ENCODE results near the gene CHID1. TPM values are rescaled to one million over a fixed set of nuclear protein-coding genes. Genes with fewer than 3 reads are reported as not detected.

The CHID1 gene
- total RNA-seq, 2 donors from 2014 or later, result 64.8 to 115 TPM

- no peak for DNase-seq (ENCODE audit: low spot score)
- Mint-ChIP-seq H3K9me3 (no peaks in the 10 kb centered on the region), H3K27me3 (no peaks in the 10 kb centered on the region), H3K4me1 (ENCODE audit: low read depth in 2 of 2) (no peaks in the 10 kb centered on the region), H3K36me3 (no peaks in the 10 kb centered on the region), H3K4me3 (no peak overlapping the region), H3K27ac (no peak overlapping the region)
- no peak for ATAC-seq
Measured at GRCh38 chr11:895331-896110, 15.1 kb downstream of the CHID1 start.

GRCh38 chr11:894575-895201 is 15.9 kb downstream of the CHID1 start:
- ATAC-seq (no peak), DNase-seq (ENCODE audit: low spot score) (no peak)
- Mint-ChIP-seq H3K27me3 (no peaks in the 10 kb centered on the region), H3K4me3 (no peak overlapping the region), H3K36me3 (no peaks in the 10 kb centered on the region), H3K4me1 (ENCODE audit: low read depth in 2 of 2) (no peaks in the 10 kb centered on the region), H3K27ac (no peak overlapping the region), H3K9me3 (no peaks in the 10 kb centered on the region)

GRCh38 chr11:893008-893654 is 17.5 kb downstream of the CHID1 start:
- Mint-ChIP-seq H3K4me3 (no peak overlapping the region), H3K27ac (no peak overlapping the region), H3K4me1 (ENCODE audit: low read depth in 2 of 2) (peaks cover 0 to 4% of the 10 kb centered on the region in 2 donors), H3K27me3 (no peaks in the 10 kb centered on the region), H3K9me3 (no peaks in the 10 kb centered on the region), H3K36me3 (no peaks in the 10 kb centered on the region)
- ATAC-seq, result peak; percentile 15 to 20
- no peak for DNase-seq (ENCODE audit: low spot score)

GRCh38 chr11:890794-891540 is 19.6 kb downstream of the CHID1 start:
- H3K9me3 Mint-ChIP-seq, result no peaks in the 10 kb centered on the region
- H3K27me3 Mint-ChIP-seq, result no peaks in the 10 kb centered on the region
- H3K4me3 Mint-ChIP-seq, result no peak overlapping the region
- H3K4me1 Mint-ChIP-seq (ENCODE audit: low read depth in 2 of 2), result peaks cover 0 to 11% of the 10 kb centered on the region in 2 donors
- no peak overlapping the region for H3K27ac Mint-ChIP-seq
- ATAC-seq (no peak), DNase-seq (ENCODE audit: low spot score) (no peak)
- H3K36me3 Mint-ChIP-seq, result no peaks in the 10 kb centered on the region

- ATAC-seq (no peak), DNase-seq (ENCODE audit: low spot score) (no peak)
- no peaks in the 10 kb centered on the region for H3K36me3 Mint-ChIP-seq
- no peaks in the 10 kb centered on the region for H3K27me3 Mint-ChIP-seq
- H3K4me1 Mint-ChIP-seq (ENCODE audit: low read depth in 2 of 2), result peaks cover 0 to 11% of the 10 kb centered on the region in 2 donors
- H3K9me3 Mint-ChIP-seq, result no peaks in the 10 kb centered on the region
- H3K4me3 Mint-ChIP-seq, result no peak overlapping the region
- no peak overlapping the region for H3K27ac Mint-ChIP-seq
Measured at GRCh38 chr11:889687-890475, 20.7 kb downstream of the CHID1 start.

- no peak for DNase-seq (ENCODE audit: low spot score)
- Mint-ChIP-seq H3K9me3 (no peaks in the 10 kb centered on the region), H3K27me3 (no peaks in the 10 kb centered on the region), H3K27ac (no peak overlapping the region), H3K36me3 (no peaks in the 10 kb centered on the region), H3K4me1 (ENCODE audit: low read depth in 2 of 2) (peaks cover 0 to 11% of the 10 kb centered on the region in 2 donors), H3K4me3 (no peak overlapping the region)
- no peak for ATAC-seq
Measured at GRCh38 chr11:889257-889656, 21.4 kb downstream of the CHID1 start.

GRCh38 chr11:888310-889212 is 22.0 kb downstream of the CHID1 start:
- H3K27ac Mint-ChIP-seq, result no peak overlapping the region
- peaks cover 0 to 11% of the 10 kb centered on the region in 2 donors for H3K4me1 Mint-ChIP-seq (ENCODE audit: low read depth in 2 of 2)
- H3K36me3 Mint-ChIP-seq, result no peaks in the 10 kb centered on the region
- no peak overlapping the region for H3K4me3 Mint-ChIP-seq
- H3K27me3 Mint-ChIP-seq, result no peaks in the 10 kb centered on the region
- DNase-seq (ENCODE audit: low spot score) (no peak), ATAC-seq (no peak)
- no peaks in the 10 kb centered on the region for H3K9me3 Mint-ChIP-seq

GRCh38 chr11:887589-887988 is 23.0 kb downstream of the CHID1 start:
- Mint-ChIP-seq H3K36me3 (no peaks in the 10 kb centered on the region), H3K27ac (no peak overlapping the region), H3K4me3 (no peak overlapping the region), H3K27me3 (no peaks in the 10 kb centered on the region), H3K9me3 (no peaks in the 10 kb centered on the region), H3K4me1 (ENCODE audit: low read depth in 2 of 2) (peaks cover 0 to 11% of the 10 kb centered on the region in 2 donors)
- no peak for ATAC-seq
- no peak for DNase-seq (ENCODE audit: low spot score)

GRCh38 chr11:886568-886967 is 24.0 kb downstream of the CHID1 start:
- DNase-seq (ENCODE audit: low spot score) (no peak), ATAC-seq (no peak)
- H3K4me3 Mint-ChIP-seq, result no peak overlapping the region
- H3K27ac Mint-ChIP-seq, result no peak overlapping the region
- H3K36me3 Mint-ChIP-seq, result no peaks in the 10 kb centered on the region
- no peaks in the 10 kb centered on the region for H3K27me3 Mint-ChIP-seq
- H3K9me3 Mint-ChIP-seq, result no peaks in the 10 kb centered on the region
- peaks cover 0 to 11% of the 10 kb centered on the region in 2 donors for H3K4me1 Mint-ChIP-seq (ENCODE audit: low read depth in 2 of 2)

GRCh38 chr11:884578-885070 is 26.0 kb downstream of the CHID1 start:
- DNase-seq (ENCODE audit: low spot score) (no peak), ATAC-seq (peak in 1 of 2 donors; percentile 8)
- no peaks in the 10 kb centered on the region for H3K27me3 Mint-ChIP-seq
- no peak overlapping the region for H3K4me3 Mint-ChIP-seq
- H3K36me3 Mint-ChIP-seq, result no peaks in the 10 kb centered on the region
- no peaks in the 10 kb centered on the region for H3K9me3 Mint-ChIP-seq
- peaks cover 0 to 11% of the 10 kb centered on the region in 2 donors for H3K4me1 Mint-ChIP-seq (ENCODE audit: low read depth in 2 of 2)
- H3K27ac Mint-ChIP-seq, result no peak overlapping the region

GRCh38 chr11:883527-883926 is 27.1 kb downstream of the CHID1 start:
- ATAC-seq, result peak in 1 of 2 donors; percentile 16
- DNase-seq (ENCODE audit: low spot score), result no peak
- Mint-ChIP-seq H3K27me3 (no peaks in the 10 kb centered on the region), H3K27ac (no peak overlapping the region), H3K36me3 (no peaks in the 10 kb centered on the region), H3K4me3 (no peak overlapping the region), H3K9me3 (no peaks in the 10 kb centered on the region), H3K4me1 (ENCODE audit: low read depth in 2 of 2) (peaks cover 0 to 7% of the 10 kb centered on the region in 2 donors)

- Mint-ChIP-seq H3K27ac (no peak overlapping the region), H3K27me3 (no peaks in the 10 kb centered on the region), H3K4me1 (ENCODE audit: low read depth in 2 of 2) (peaks cover 0 to 7% of the 10 kb centered on the region in 2 donors), H3K9me3 (no peaks in the 10 kb centered on the region), H3K4me3 (no peak overlapping the region), H3K36me3 (no peaks in the 10 kb centered on the region)
- DNase-seq (ENCODE audit: low spot score) (no peak), ATAC-seq (no peak)
Measured at GRCh38 chr11:882596-882995, 28.0 kb downstream of the CHID1 start.
